Mucosa of stomach (tissue), 1 donor: ENCODE measurements around the gene KCNE4.

Experiments
- H3K27me3 ChIP-seq: one replicate; pipeline ENCODE4 v1.7.0; 2013; ENCODE audit warnings: mild to moderate bottlenecking, low read length; ENCODE audit not compliant: control insufficient read depth, insufficient read depth
- H3K36me3 ChIP-seq: one replicate; pipeline ENCODE4 v1.7.0; 2013; ENCODE audit warnings: low read length; ENCODE audit not compliant: control insufficient read depth, insufficient read depth
- H3K4me1 ChIP-seq: one replicate; pipeline ENCODE4 v1.7.0; 2013; ENCODE audit warnings: mild to moderate bottlenecking, low read length; ENCODE audit not compliant: control insufficient read depth, insufficient read depth
- H3K4me3 ChIP-seq: one replicate; pipeline ENCODE4 v1.7.0; 2013; ENCODE audit warnings: low read length
- H3K9ac ChIP-seq: one replicate; pipeline ENCODE4 v1.7.0; 2013; ENCODE audit warnings: mild to moderate bottlenecking, low read length, moderate library complexity
- H3K9me3 ChIP-seq: one replicate; pipeline ENCODE4 v1.7.0; 2013; ENCODE audit warnings: mild to moderate bottlenecking, low read length, moderate library complexity; ENCODE audit not compliant: control insufficient read depth
- donor health status: Pancreatic carcinoma.

Gene KCNE4, protein sequence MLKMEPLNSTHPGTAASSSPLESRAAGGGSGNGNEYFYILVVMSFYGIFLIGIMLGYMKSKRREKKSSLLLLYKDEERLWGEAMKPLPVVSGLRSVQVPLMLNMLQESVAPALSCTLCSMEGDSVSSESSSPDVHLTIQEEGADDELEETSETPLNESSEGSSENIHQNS

DNA sequence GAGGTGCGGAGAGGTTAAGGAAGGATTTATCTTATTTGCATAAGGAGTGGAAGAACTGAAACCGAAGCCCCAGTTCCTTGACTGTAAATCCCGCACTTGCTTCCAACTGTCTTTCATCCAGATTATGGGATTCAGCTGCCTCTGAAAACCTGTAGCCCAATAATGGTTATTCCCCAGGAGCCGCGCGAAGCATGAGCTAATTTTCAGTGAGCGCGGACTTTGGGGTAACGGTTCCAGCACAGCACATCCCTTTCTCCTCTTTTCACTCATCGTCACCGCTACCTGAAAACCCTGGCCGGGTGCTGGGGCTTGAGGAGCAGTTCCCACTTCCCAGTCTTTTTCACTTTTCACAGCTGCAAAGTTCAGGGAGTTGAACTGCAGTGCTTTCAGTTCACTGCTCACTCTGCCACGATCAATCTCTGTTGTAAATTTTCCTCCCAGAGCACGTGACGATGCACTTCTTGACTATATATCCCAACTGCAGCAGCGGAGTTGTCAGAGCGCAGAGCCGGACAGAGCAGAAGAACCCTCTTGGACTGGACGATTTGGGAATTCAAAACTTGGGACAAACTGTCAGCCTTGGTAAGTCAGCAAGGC lies at the start of gene KCNE4:
Gene KCNE4, plus strand, starts transcription at position 498 of the 597 bp plus-strand sequence. CDS start 641 bp downstream, outside the sequence.
- H3K4me1 ChIP-seq = peaks cover 22% of the 10 kb centered on the region
- peak within 1 kb of the TSS; percentile 18 for H3K4me3 ChIP-seq
- H3K27me3 ChIP-seq = no peaks in the 10 kb centered on the region
- no peaks in the 10 kb centered on the region for H3K9me3 ChIP-seq
- H3K36me3 ChIP-seq = no peaks in the 10 kb centered on the region
- peak within 1 kb of the TSS; percentile 60 for H3K9ac ChIP-seq

DNA sequence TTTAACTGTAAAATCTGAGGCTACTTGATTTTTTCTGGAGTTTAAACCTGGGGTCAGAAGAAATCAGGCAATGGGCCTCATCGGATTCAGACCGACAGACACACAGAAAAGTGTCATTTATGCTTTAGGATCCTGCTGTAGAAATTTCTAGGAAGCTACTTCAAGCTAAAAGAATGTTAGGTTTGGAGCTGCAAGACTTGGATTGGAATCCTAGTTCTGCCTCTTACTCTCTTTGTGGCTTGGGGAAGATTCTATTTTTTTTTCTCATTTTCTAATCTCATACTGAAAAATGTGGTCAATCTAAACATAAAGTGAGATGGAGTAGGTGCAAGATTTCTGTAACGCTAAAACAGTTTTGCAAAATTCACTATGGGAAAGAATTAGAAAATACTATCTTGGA lies 48.8 kb upstream of the KCNE4 start:
- Histone ChIP-seq H3K27me3 (no peaks in the 10 kb centered on the region), H3K4me3 (no peak overlapping the region), H3K9me3 (no peaks in the 10 kb centered on the region), H3K36me3 (no peaks in the 10 kb centered on the region), H3K9ac (no peak overlapping the region), H3K4me1 (no peaks in the 10 kb centered on the region)

DNA sequence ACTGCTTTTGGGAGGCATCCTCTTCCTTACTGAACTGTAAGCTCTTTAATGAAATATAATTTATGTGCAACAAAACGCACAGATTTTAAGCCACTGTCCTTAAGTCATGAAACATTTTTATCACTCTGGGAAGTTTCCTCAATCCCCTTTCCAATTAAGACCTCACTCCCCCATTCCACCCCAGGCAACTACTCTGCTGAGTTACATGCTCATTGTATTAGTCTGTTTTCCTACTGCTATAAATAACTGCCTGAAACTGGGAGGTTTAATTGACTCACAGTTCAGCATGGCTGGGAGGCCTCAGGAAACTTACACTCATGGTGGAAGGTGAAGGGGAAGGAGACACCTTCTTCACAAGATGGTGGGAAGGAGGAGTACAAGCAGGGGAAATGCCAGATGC lies 46.5 kb upstream of the KCNE4 start:
- Histone ChIP-seq H3K9me3 (no peaks in the 10 kb centered on the region), H3K4me1 (no peaks in the 10 kb centered on the region), H3K9ac (no peak overlapping the region), H3K36me3 (no peaks in the 10 kb centered on the region), H3K4me3 (no peak overlapping the region), H3K27me3 (no peaks in the 10 kb centered on the region)

DNA sequence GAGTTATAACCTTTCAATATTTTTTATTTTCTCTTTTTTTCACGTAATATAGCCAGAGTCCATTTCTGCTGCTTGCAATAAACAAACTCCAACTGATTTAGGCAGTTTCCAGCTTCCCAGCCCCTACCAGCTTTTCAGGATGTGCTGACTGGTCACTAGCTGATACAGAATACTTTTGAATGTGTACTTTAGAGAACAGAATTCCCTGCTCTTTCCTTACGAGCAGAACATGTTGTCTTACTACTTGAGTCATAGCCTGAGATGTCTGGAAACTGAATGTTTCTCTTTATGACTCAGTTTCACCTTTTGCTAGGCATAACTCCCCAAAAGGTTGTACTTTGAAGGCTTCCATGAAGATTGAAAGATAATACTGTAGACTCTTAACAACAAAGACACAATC lies 44.5 kb upstream of the KCNE4 start:
- no peaks in the 10 kb centered on the region for H3K36me3 ChIP-seq
- no peak overlapping the region for H3K9ac ChIP-seq
- no peaks in the 10 kb centered on the region for H3K9me3 ChIP-seq
- no peaks in the 10 kb centered on the region for H3K27me3 ChIP-seq
- H3K4me3 ChIP-seq = no peak overlapping the region
- no peaks in the 10 kb centered on the region for H3K4me1 ChIP-seq

DNA sequence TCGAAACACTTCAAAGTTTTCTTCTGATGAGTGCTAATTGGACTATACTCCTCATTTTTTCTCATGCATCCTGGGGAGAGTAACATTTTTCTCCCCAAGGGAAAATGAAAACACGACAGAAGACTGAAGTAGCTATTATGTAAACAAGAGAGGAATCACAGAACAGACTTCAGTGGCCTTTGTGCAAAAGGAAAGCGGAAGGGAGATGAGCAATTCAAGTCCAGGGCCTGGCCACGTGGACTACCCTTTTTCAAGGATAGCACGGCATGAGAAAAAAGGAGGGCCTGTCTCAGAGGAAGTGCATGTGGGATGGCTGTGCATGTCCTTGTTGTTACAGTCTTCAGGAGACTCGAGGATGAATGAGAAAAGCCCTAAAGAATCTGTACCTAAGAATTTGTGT lies 43.8 kb upstream of the KCNE4 start:
- Histone ChIP-seq H3K4me1 (no peaks in the 10 kb centered on the region), H3K9ac (no peak overlapping the region), H3K4me3 (no peak overlapping the region), H3K36me3 (no peaks in the 10 kb centered on the region), H3K9me3 (no peaks in the 10 kb centered on the region), H3K27me3 (no peaks in the 10 kb centered on the region)

DNA sequence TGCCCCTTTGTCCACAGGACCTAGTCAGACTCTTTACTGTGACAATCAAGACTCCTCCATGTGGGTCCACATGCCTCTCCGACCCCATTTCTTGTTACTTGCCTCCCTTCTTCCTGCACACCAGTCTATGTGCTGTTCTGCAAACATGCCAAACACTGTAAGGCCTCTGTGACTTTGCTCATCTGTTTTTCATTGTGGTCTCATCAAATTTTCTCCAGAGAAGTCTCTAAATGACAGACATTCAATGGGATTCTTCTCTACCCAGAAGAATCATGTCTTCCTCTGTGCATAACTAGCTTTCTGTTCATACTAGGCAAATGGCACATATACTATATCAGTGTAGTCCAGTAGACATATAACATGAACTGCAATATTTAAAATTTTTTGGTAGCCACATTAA lies 43.0 kb upstream of the KCNE4 start:
- Histone ChIP-seq H3K27me3 (no peaks in the 10 kb centered on the region), H3K4me3 (no peak overlapping the region), H3K9me3 (no peaks in the 10 kb centered on the region), H3K9ac (no peak overlapping the region), H3K36me3 (no peaks in the 10 kb centered on the region), H3K4me1 (no peaks in the 10 kb centered on the region)

DNA sequence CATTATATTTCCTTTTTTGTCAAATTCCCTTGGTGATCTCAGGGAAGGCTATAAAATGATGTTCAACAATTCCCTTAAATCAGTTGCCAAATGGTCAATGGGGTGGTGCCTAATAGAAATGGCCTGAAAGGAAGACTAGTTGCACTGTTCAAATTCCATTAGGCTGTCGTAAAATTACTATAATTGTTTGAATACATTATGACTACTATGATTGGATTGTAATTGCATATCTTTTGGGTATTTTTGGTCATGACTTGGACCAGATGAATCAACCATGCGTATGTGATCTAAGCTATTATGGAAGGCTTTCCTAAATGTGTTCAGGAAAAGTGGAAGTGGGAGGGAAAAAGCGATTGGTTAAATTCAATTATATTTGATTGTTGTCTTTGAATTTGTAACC lies 41.3 kb upstream of the KCNE4 start:
- Histone ChIP-seq H3K9ac (no peak overlapping the region), H3K4me3 (no peak overlapping the region), H3K36me3 (no peaks in the 10 kb centered on the region), H3K27me3 (no peaks in the 10 kb centered on the region), H3K4me1 (no peaks in the 10 kb centered on the region), H3K9me3 (no peaks in the 10 kb centered on the region)

DNA sequence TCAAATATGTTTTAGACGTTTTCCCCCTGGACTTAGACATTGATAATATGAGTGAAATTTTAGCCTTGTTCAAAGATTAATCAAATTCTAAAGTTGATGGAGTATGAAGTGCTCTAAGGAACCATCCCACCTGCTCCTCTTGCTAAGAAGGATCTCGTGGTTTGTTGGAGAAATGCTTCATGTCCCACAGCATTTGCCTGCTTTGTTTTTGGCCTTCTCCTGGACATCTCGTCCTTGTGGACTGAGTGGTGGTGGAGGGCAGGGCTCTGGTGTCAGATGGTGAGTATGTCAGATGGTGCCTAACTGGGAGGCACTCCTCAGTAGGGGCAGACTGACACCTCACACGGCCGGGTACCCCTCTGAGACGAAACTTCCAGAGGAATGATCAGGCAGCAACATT lies 39.7 kb upstream of the KCNE4 start:
- Histone ChIP-seq H3K4me1 (no peaks in the 10 kb centered on the region), H3K9me3 (no peaks in the 10 kb centered on the region), H3K36me3 (no peaks in the 10 kb centered on the region), H3K9ac (no peak overlapping the region), H3K27me3 (no peaks in the 10 kb centered on the region), H3K4me3 (no peak overlapping the region)

DNA sequence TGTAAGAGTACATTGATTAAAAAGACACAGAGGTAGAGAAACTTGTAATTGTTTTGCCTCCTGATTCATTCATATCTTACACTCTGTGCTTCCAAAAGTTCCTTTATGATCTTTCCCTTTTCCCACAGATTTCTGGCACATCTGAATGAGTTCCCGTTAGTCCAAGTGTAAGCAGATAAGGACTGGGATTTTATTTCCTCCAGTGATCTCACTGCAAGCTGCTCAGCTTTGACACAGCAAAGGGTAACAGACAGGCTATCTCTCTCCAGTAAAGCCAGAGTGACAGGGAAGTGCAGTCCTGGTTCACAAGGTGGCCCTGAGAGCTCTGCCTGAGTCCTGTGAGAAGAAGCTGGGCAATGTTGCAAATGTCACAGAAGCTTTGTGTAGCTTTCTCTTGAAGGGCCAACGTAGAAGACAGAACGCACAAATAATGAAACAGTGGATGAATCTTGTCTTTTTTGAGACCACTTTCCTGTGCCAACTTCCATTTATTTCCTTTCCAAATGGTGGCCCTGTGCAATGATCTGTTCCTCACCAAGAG lies 32.5 kb upstream of the KCNE4 start:
- H3K9me3 ChIP-seq = no peaks in the 10 kb centered on the region
- H3K9ac ChIP-seq = no peak overlapping the region
- H3K36me3 ChIP-seq = no peaks in the 10 kb centered on the region
- no peaks in the 10 kb centered on the region for H3K4me1 ChIP-seq
- no peaks in the 10 kb centered on the region for H3K27me3 ChIP-seq
- H3K4me3 ChIP-seq = no peak overlapping the region

DNA sequence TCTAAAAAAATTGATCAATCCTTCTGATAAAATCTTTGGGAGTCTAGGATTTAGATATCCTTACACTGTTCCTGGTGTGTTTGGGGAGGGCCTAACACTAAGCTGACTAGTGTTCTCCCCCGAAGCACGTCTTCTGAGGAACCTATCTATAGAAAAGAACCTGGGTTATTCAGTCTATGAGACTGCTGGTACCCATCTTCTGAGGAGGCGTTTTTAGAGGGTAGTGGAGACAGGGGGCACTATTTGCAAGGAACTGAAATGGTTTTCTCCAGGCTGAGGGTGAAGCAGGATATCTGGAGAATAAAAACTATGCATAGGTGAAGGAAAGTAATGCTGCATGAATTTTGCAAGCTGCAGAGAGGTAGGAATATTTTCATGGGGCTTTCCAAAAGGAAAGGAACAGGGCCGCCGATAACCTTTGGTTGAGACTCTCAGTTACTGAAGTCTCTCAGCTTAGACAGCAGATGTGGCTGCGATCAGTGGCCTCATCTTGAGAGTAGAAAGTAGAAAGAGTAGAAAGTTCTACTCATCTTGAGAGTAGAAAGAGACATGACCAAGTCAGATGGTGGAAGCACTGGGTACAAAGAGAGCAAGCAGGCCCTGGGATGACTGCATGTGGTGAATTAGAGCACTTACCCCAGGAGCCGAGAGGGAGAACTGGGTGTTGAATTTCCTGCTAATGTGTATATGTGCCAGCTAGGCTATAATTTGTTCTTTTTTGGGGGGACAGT lies 31.8 kb upstream of the KCNE4 start:
- no peak overlapping the region for H3K9ac ChIP-seq
- no peaks in the 10 kb centered on the region for H3K9me3 ChIP-seq
- H3K4me3 ChIP-seq = no peak overlapping the region
- H3K36me3 ChIP-seq = no peaks in the 10 kb centered on the region
- H3K4me1 ChIP-seq = peaks cover 3% of the 10 kb centered on the region
- H3K27me3 ChIP-seq = no peaks in the 10 kb centered on the region

DNA sequence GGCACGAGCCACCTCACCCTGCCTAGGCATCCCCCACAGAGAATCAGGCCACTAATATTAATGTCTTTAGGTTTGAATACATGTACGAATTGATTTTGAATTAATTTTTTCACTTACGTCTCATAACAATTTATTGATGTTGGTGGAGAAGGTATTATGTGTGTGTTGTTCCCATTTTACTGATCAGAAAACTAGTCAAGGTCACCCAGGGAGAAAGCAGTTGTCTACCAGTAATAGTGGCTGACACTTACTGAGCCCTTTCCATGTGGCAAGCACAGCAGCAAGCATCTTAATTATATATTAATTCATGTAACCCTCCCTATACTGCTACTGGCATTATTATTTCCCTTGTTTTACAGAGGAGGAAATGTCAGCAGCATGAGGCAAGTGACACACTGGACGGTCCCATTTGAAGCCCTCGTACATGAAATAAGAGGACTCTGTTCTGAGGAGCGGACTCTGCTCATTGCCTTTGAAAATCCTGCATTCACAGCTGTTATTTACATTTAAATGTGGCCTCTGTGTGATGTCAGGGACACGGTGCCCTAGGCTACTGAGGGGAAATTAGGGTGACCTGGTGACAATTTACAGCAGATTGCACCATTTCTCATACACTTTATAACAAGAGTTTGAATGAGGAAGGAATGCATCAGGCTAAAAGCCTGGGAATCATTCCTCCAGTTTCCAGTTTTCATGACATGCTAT lies 30.9 kb upstream of the KCNE4 start:
- H3K4me1 ChIP-seq = peaks cover 10% of the 10 kb centered on the region
- no peaks in the 10 kb centered on the region for H3K9me3 ChIP-seq
- H3K4me3 ChIP-seq = no peak overlapping the region
- H3K36me3 ChIP-seq = no peaks in the 10 kb centered on the region
- H3K9ac ChIP-seq = no peak overlapping the region
- no peaks in the 10 kb centered on the region for H3K27me3 ChIP-seq
